Activated CD4-positive, alpha-beta memory T cell treated with anti-CD3 and anti-CD28 coated beads for 36 hours (primary cell): ENCODE measurements around the gene MLST8. TPM values are rescaled to one million over a fixed set of nuclear protein-coding genes. Genes with fewer than 3 reads are reported as not detected.

ENCODE experiments used
- CTCF ChIA-PET: fragments of 350-600 bp; sonication (Branson Sonifier 250); formaldehyde crosslinking; loops from one replicate; lab custom pipeline; 2021; ENCODE audit warnings: antibody characterized with exemption, inconsistent platforms; lab: Charles Lee
- POLR2A ChIA-PET: fragments of 350-600 bp; sonication (Branson Sonifier 250); formaldehyde crosslinking; loops from one replicate; lab custom pipeline; 2021; ENCODE audit warnings: antibody characterized with exemption; lab: Charles Lee
- DNase-seq: peaks from one replicate; pipeline ENCODE4 v3.0.0-alpha.2; 2020
- H3K27ac Mint-ChIP-seq: one replicate; pipeline ENCODE4 v1.8.0; 2021; ENCODE audit warnings: mixed read lengths
- H3K27me3 Mint-ChIP-seq: one replicate; pipeline ENCODE4 v1.8.0; 2021; ENCODE audit warnings: mixed read lengths
- H3K36me3 Mint-ChIP-seq: one replicate; pipeline ENCODE4 v1.8.0; 2021; ENCODE audit warnings: mixed read lengths
- H3K4me1 Mint-ChIP-seq: one replicate; pipeline ENCODE4 v1.8.0; 2021; ENCODE audit warnings: low read depth, mixed read lengths
- H3K4me3 Mint-ChIP-seq: one replicate; pipeline ENCODE4 v1.8.0; 2021; ENCODE audit warnings: mild to moderate bottlenecking, mixed read lengths
- H3K9me3 Mint-ChIP-seq: one replicate; pipeline ENCODE4 v1.8.0; 2021; ENCODE audit warnings: mixed read lengths
- intact Hi-C: fragments of 100-400 bp; cut with micrococcal nuclease; formaldehyde crosslinking; loops from one replicate; pipeline ENCODE4 v1.15.1; 2023
- total RNA-seq, 2 experiments: library from RNA; stranded (reverse); gene quantifications; one replicate each; pipeline ENCODE4 v1.2.3, GENCODE V29; 2021

The MLST8 gene, protein sequence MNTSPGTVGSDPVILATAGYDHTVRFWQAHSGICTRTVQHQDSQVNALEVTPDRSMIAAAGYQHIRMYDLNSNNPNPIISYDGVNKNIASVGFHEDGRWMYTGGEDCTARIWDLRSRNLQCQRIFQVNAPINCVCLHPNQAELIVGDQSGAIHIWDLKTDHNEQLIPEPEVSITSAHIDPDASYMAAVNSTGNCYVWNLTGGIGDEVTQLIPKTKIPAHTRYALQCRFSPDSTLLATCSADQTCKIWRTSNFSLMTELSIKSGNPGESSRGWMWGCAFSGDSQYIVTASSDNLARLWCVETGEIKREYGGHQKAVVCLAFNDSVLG
- total RNA-seq: 10 to 100 TPM; 49.7 to 50.4 TPM

DNA sequence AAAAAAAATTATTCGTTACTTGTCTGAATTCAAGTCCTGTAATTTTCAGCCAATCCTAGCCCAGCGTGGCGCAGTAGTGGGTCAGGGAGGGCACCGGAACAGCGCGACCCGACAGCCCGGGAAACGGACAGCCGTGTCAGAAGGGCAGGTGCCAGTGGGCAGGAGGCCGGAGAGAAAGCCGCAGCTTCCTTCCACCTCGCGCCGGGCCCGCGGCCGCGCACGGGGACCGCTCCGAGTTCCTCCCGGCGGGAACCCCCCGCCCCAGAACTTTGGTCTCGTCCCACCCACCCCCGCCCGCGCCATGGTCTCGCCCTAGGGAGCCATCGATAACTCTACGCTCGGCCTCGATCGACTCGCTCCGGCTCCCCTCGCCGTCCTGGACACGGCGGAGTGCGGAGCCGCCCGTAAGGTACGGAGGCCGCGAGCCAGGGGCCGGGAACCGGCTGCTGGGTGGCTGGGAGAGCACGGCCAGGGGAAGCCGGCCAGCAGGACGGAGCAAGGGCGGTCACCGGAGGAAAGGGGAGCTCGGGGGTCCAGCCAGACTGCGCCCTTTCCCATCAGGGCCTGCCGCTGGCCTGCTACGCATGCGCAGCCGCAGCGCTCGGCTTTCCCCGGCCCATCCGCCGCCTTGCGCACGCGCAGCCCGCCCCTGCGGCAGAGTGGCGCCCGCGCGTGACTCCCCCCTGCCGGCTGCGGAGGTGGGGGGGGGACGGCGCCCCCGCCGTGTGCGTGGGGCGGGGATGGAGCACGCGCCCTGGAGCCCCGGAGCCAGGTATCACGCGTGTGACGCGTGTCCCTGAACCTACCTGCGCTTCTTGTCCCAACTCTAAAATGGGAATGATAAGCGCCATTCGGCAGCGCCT is at the start of gene MLST8:
TSS of gene MLST8 (plus strand) at position 351 of the 863 bp plus-strand sequence. CDS start 632 bp downstream, outside the sequence.
- H3K36me3 Mint-ChIP-seq: peaks cover 24% of the 10 kb centered on the region
- H3K9me3 Mint-ChIP-seq: no peaks in the 10 kb centered on the region
- intact Hi-C loops: loop anchor here (1.0 to 5.0 kb wide), 3 partner anchors 10 to 47 kb away; partner anchors contain the start of genes E4F1 and ECI1
- peak within 1 kb of the TSS; percentile 84 for H3K4me3 Mint-ChIP-seq
- ChIA-PET CTCF (interaction anchor here (0.6 to 0.7 kb wide), 2 partner anchors 11 to 39 kb away, joined by 3 read pairs; no protein-coding TSS in a partner anchor), POLR2A (interaction anchor here (1.4 to 2.1 kb wide), 2 partner anchors 9 to 47 kb away, joined by 6 to 13 read pairs; partner anchors contain the start of genes ECI1 and PGP)
- peaks cover 26% of the 10 kb centered on the region for H3K4me1 Mint-ChIP-seq
- H3K27me3 Mint-ChIP-seq: no peaks in the 10 kb centered on the region
- DNase-seq: peak; percentile 89
- peak within 1 kb of the TSS; percentile 79 for H3K27ac Mint-ChIP-seq

DNA sequence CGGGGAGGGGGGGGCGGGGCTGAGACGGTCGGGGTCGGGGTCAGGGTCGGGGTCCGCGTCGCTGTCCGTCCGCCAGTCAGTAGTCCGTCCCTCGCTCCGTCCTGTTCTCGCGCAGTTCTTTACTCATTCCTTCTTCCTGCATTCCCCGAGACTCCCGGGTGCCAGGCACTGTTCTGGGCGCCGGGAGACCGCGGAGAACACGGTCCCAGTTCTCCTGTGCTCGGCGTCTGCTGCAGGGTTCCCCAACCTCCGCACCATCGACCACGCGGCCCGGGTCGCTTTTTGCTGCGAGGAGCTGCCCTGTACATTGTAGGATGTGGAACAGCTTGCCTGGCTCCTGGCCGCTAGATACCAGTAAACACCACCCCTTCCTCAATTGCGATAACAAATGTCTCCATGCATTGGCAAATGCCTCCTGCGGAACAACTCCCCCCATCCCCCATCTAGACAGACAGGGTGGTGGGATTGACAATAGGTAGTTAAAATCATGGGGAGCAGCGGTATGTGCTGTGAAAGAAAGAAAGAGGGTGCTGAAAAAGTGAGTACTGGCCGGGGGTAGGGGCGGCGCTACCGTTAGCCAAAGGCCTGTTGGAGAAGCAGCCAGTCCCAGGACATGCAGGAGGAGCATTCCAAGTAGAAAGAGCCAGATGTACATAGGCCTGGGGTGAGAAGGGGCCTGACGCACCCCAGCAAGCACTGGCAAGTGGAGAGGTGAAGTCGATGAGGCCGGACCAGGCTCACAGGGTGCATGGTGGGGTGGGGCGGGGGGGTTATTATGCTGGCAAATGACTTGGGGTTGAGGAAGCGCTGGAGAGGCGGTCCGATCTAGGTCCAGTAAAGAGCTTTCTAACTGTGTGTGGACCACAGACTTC is 49.0 kb upstream of the MLST8 start:
- Mint-ChIP-seq H3K36me3 (peaks cover 40% of the 10 kb centered on the region), H3K4me3 (peak overlapping the region; percentile 93), H3K4me1 (peaks cover 39% of the 10 kb centered on the region), H3K27ac (peak overlapping the region; percentile 87), H3K9me3 (no peaks in the 10 kb centered on the region), H3K27me3 (no peaks in the 10 kb centered on the region)
- CTCF ChIA-PET: interaction anchor here (0.8 to 1.9 kb wide), 10 partner anchors 8 to 451 kb away, joined by 3 to 11 read pairs (median 3); partner anchors contain the start of genes NTHL1, NUBP2, SPSB3 and TSC2
- DNase-seq: peak; percentile 32
- intact Hi-C loops: loop anchor here (1.0 to 5.0 kb wide), 4 partner anchors 59 to 111 kb away; partner anchors contain the start of genes E4F1, NTHL1, PGP and RNPS1
- POLR2A ChIA-PET: interaction anchor here (0.7 to 4.0 kb wide), 20 partner anchors 11 to 376 kb away, joined by 3 to 26 read pairs (median 6); partner anchors contain the start of genes E4F1, ECI1, NDUFB10 and NTHL1

DNA sequence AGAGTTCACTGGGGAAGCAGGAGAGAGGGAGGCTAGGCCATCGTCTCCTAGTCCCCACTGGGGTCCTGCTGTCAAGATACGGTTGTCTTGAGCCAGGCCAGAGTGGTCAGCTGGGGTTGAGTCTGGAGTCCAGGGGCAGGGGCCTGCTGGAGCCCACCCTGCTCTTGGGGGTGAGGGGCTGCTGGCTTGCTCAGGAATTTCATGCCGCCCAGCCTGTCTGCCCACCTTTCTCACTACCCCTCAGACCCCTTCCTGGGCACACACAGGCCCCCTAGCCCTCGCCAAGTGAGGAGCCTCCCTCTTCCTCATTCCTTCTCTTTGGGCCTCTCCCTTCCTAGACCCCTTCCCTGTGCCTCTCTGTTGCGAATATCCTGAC is 48.4 kb upstream of the MLST8 start:
- no peak for DNase-seq
- Mint-ChIP-seq H3K9me3 (no peaks in the 10 kb centered on the region), H3K27me3 (no peaks in the 10 kb centered on the region), H3K36me3 (peaks cover 34% of the 10 kb centered on the region), H3K4me3 (peak overlapping the region; percentile 93), H3K4me1 (peaks cover 33% of the 10 kb centered on the region), H3K27ac (no peak overlapping the region)
- POLR2A ChIA-PET: no interaction called here
- intact Hi-C loops: loop anchor here (5.0 kb wide), 1 partner anchor 110 kb away; the partner anchor contains the start of gene RNPS1
- CTCF ChIA-PET: no interaction called here

DNA sequence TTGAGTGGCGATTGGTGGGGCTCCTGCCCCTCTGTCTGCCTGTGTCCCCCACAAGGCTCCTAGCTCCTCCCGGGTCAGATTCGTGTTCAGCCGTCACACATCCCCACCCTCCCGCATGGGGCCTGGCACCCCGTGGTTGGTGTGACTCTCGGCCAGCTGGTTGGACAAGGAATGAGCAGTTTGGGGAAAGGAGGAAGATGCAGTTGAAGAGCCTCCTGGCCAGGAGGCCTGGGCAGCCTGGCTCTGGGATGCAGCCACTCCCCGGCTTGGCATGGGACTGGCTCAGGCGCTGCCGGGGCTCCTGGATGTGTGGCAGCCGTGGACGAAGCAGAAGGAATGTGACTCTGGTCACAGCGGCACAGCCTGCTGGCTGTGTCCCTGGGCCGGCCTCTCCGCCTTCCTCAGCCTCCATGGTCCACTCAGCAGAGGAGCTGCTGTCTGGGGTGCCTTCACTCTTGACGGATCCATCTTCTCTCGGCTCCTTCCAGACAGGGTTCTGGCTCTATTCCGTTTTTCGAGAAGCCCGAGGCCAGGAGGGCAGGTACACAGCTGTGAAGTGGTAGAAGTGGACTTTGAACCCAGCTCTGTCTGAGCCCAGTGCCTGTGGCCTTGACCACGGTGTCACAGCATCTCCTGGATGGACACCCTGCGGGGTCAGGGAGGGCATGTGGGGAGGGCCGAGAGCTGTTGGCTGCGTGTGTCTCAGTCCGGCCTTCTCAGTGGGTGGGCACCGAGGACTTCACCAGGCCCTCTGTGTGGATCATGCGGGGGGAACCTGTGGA is 47.6 kb upstream of the MLST8 start:
- ChIA-PET CTCF (no interaction called here), POLR2A (no interaction called here)
- Mint-ChIP-seq H3K27me3 (no peaks in the 10 kb centered on the region), H3K27ac (no peak overlapping the region), H3K4me3 (peak overlapping the region; percentile 93), H3K4me1 (peaks cover 29% of the 10 kb centered on the region), H3K9me3 (no peaks in the 10 kb centered on the region), H3K36me3 (peaks cover 29% of the 10 kb centered on the region)
- intact Hi-C loops: loop anchor here (5.0 kb wide), 1 partner anchor 110 kb away; the partner anchor contains the start of gene RNPS1
- DNase-seq: no peak

DNA sequence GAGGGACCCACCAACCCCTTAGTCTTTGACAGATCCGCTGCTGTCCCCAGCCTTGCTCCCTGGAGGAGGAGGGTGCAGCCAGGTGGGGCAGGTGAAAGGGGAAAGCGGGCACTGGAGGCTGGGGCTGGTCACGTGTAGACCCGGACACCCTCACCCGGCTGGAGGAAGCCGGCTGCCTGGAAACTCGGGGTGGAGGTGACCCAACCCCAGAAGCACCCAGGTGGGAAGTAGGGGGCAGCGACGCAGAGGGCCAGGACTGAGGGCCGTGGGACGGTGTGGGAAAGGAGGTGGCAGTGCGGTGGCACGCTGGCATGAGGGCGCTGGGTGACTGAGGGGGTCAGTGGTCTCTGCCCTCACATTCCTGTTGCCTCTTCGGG is 47.0 kb upstream of the MLST8 start:
- no peak overlapping the region for H3K27ac Mint-ChIP-seq
- ChIA-PET POLR2A (no interaction called here), CTCF (interaction anchor here (0.6 kb wide), 1 partner anchor 294 kb away, joined by 4 read pairs; no protein-coding TSS in a partner anchor)
- DNase-seq: no peak
- peak overlapping the region; percentile 5 for H3K4me3 Mint-ChIP-seq
- H3K27me3 Mint-ChIP-seq: no peaks in the 10 kb centered on the region
- no peaks in the 10 kb centered on the region for H3K9me3 Mint-ChIP-seq
- peaks cover 23% of the 10 kb centered on the region for H3K36me3 Mint-ChIP-seq
- intact Hi-C loops: loop anchor here (5.0 kb wide), 1 partner anchor 109 kb away; the partner anchor contains the start of gene RNPS1
- H3K4me1 Mint-ChIP-seq: peaks cover 28% of the 10 kb centered on the region

DNA sequence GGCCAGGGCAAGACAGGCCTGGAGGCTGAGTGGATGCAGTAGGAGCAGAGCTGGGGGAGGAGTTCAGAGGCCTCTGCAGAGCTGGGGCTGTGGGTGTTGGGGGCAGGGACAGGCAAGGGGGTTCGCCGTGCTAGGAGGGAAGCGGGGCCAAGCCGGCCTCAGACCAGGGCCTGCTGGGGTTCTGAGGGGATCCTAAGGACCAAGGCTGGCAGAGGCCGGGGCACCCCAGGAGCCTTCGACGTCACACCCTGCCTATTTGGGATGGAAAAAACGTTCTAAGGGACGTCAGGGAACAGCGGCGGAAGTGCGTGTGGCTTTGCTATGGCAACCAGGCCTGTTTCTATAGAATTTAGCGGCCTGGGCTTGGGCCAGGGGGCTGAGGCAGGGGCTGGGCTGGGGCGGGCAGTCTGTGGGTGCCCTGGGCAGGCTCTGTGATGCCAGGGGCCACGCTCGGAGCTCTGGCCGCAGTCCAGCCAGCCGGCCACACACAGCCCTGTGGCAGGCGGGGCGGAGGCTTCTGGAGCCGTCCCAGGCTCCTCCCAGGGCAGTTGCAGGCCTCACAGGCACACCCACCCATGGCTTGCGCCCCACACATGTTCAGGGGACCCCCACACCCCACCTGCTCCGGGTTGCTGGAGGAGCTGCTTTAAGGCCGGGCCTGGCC is 45.9 kb upstream of the MLST8 start:
- Mint-ChIP-seq H3K4me3 (no peak overlapping the region), H3K27me3 (no peaks in the 10 kb centered on the region), H3K9me3 (no peaks in the 10 kb centered on the region), H3K36me3 (peaks cover 13% of the 10 kb centered on the region), H3K27ac (no peak overlapping the region), H3K4me1 (peaks cover 25% of the 10 kb centered on the region)
- intact Hi-C loops: loop anchor here (5.0 kb wide), 1 partner anchor 108 kb away; the partner anchor contains the start of gene RNPS1
- no peak for DNase-seq
- POLR2A ChIA-PET: no interaction called here
- CTCF ChIA-PET: no interaction called here

DNA sequence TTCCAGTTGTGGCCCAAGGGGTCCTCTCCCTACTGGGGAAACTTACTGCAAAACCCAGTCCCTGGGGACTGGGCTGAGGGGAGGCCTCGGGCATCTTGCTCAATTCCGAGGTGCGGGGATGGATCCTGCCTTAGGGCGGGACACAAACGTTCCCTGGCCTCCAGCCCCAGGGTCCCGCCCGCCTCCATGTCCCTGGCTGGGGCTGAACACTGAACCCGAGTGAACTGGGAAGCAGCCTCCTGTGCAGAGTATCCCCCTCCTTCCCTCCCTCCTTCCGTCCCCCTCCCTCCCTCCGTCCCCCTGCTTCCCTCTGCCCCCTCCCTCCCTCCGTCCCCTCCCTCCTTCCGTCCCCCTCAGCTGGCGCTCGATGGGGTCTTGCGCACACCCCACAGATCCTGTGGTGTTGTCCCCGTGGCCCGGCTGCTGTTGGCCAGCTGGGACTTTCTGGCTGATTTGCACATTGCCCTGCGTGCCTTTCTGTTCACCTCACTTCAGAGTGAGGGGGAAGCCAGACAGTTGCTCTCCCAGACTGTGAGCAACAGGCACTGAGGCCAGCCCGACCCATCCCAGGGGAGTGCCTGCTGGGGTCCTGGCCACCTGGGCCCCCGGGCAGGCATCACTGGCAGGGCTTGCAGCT is 44.2 kb upstream of the MLST8 start:
- H3K9me3 Mint-ChIP-seq: no peaks in the 10 kb centered on the region
- no peak overlapping the region for H3K27ac Mint-ChIP-seq
- H3K4me1 Mint-ChIP-seq: peaks cover 25% of the 10 kb centered on the region
- CTCF ChIA-PET: no interaction called here
- no peaks in the 10 kb centered on the region for H3K27me3 Mint-ChIP-seq
- H3K4me3 Mint-ChIP-seq: no peak overlapping the region
- peaks cover 3% of the 10 kb centered on the region for H3K36me3 Mint-ChIP-seq
- POLR2A ChIA-PET: no interaction called here
- intact Hi-C loops: no loop called here
- DNase-seq: no peak

DNA sequence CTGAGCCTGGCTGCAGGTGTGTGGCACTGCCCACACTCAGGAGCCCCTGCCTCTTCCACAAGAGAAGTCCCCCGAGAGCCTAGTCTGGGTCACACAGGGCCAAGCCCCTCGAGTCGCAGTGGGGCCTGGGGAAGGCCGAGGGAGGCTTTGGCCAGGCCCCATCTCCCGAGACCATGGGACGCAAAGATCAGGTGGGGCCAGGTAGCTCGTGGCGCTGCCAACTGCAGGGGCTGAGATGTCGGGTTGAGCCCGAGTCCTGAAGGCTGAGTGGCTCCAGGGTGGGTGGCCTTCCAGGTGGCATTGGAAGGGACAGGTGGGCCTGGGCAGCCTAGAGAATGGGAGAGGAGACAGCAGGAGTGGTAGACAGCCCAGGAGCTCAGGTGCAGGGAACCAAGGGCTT is 43.3 kb upstream of the MLST8 start:
- H3K27me3 Mint-ChIP-seq: no peaks in the 10 kb centered on the region
- ChIA-PET POLR2A (no interaction called here), CTCF (no interaction called here)
- peak overlapping the region; percentile 13 for H3K27ac Mint-ChIP-seq
- intact Hi-C loops: no loop called here
- no peaks in the 10 kb centered on the region for H3K9me3 Mint-ChIP-seq
- H3K36me3 Mint-ChIP-seq: peaks cover 4% of the 10 kb centered on the region
- H3K4me1 Mint-ChIP-seq: peaks cover 18% of the 10 kb centered on the region
- H3K4me3 Mint-ChIP-seq: no peak overlapping the region
- DNase-seq: no peak

DNA sequence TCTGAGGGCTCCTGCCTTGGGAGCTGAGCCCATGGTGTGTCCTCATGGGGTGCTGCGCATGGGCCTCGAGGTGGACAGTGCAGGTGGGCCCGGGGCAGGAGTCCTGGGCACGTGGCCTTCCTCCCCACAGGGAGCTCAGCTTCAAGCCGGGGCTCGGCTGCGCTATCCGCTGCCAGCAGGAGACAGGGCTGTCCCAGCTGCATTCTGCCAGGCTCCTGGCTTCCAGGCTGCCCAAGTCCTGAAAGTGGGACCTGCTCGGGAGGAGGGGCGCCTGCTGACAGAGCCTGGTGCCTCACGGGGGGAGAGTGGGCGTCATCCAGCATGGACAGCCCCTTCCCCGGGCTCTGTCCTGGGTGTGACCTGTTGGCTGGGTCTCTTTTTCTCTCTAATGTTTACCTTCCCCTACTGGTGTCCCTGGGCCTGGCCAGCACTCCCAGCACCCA is 42.6 kb upstream of the MLST8 start:
- CTCF ChIA-PET: no interaction called here

More for the DNA sequence above, 42.6 kb upstream of the MLST8 start:
- no peak for DNase-seq
- H3K36me3 Mint-ChIP-seq: peaks cover 4% of the 10 kb centered on the region
- peaks cover 10% of the 10 kb centered on the region for H3K4me1 Mint-ChIP-seq
- H3K4me3 Mint-ChIP-seq: no peak overlapping the region
- POLR2A ChIA-PET: interaction anchor here (0.6 kb wide), 1 partner anchor 151 kb away, joined by 3 read pairs; no protein-coding TSS in a partner anchor
- no peaks in the 10 kb centered on the region for H3K27me3 Mint-ChIP-seq
- no peak overlapping the region for H3K27ac Mint-ChIP-seq
- intact Hi-C loops: no loop called here
- no peaks in the 10 kb centered on the region for H3K9me3 Mint-ChIP-seq
